AML-193 (cell line): ENCODE data around the gene LRP1B.

ENCODE experiments used
- DNase-seq, 2 experiments: peaks; one replicate each; lab custom pipeline; 2025; lab: John Stamatoyannopoulos, UW

The LRP1B gene

DNA sequence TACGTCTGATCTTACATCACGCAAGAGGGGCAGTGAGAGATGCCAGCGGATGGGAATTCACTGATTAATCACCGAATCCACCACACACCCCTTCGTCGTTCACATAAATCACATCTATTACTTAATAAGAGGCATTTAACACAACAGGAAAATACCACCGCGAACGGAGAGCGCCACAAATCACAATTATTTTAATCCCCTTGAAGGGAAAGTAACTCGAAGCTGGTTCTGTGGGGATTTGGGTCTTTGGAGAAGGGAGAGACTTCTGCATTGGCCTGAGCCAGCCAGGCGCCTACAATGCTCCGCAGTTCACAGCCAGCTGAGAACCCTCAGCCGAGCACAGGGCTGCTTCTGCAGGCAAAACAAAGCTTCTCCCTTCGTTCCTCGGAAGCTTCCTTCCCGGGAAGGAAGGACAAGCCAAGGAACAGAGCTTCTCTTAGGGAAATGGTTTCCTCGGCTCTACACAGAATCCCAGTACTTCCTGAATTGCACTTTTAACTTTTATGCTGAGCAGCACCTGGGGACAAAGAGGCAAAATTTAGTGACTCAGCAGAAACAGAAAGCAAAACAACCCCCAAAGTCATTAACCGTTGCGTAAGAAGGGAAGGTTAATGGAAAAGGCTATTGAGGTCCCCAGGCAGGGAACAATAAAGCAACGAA lies at the start of gene LRP1B:
TSS of gene LRP1B (minus strand) at position 7 of the 660 bp plus-strand sequence. CDS start 287 bp downstream, outside the sequence.
- DNase-seq = no peak

DNA sequence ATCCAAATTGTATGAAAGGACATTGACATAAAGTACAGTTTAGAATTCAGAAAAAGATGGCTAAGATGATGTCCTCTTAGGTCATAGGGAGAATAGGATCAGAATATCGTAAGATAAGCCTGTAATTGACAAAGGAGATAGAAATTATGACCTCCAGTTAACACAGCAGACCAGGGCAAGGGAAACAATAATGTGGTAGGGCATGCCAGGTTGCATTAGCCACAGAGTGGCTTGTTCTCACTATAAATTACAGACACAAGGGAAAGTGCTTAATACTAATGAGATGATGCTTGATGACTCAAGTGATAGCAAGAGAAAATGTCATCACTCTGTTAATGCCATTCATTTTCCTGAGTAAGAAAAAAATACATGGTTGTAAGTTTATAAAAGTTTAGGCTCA lies 48.9 kb upstream of the LRP1B start:
- DNase-seq = no peak

DNA sequence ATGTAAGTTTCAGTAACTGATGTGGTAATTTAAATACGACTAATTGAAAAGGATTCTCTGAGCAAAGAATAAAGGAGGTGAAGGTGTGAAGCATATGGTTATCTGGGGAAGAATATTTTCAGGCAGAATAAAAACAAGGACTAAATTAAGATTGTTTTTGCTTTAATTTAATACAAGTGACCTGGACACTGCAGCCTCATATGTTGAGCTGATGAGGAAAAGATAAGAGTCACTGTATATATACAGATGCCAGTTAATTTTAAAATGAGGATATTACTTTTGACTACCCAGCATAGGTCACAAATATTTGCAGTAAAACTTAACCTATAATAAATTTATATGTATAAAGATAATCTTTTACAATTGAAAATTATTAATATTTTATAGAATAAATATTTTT lies 47.8 kb upstream of the LRP1B start:
- no peak for DNase-seq

DNA sequence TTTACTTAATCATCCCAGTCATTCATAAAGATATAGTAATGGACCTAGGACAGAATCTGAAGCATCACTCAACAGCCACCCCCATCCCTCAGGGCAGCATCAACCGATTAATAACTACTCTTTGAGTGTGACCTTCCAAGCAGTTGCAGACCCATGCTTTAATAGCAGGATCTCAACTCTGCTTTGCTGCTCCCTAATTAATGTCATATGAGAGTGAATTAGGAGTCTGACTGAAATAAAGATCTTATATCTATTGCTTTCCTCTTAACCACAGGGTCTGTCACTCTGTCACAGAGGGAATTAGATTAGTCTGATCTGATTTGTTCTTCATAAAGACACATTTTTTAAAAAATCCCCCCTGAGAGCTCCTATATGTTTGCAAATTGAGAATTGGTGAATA lies 46.1 kb upstream of the LRP1B start:
- no peak for DNase-seq

DNA sequence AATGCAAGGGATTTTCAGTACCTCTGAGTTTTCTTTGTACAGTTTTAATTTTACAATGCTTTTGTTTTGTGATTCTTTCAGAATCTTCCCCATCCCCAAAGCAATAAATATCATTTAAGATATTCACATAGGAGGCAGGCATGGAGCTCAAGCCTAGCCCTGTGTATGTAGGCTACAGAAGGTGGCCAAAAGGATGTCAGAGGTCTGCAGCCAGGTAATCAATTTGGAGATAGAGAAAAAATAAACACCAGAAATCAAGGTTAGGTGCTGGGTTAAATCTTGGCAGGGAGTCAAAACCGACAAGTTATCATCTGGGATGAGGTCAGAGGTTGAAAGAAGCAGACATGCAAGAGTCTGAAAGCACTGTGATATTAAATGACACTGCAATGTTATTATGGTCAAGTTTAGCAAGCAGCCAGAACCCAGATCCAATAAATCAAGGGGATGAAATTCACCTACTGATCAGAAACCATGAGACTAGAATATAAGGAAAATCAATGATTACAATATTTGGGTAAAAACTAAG lies 45.1 kb upstream of the LRP1B start:
- DNase-seq = no peak

DNA sequence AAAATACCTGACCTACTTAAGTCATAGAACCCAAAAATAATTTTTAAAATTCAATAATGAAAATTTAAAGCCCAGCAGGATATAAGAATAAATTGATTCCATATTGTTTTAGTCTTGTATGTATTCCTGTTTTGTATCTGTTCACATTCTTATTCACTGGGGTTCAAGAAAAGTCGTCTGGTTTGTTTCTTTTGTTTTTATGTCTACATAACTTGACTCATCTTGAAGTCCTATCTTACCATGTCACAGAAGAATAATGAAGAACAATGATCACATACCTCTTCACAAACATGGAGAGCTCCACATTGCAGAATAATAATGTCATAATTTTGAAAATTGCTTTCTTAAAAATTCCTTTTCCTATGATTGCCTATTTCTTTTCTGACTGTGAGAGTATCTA lies 43.4 kb upstream of the LRP1B start:
- DNase-seq = no peak

DNA sequence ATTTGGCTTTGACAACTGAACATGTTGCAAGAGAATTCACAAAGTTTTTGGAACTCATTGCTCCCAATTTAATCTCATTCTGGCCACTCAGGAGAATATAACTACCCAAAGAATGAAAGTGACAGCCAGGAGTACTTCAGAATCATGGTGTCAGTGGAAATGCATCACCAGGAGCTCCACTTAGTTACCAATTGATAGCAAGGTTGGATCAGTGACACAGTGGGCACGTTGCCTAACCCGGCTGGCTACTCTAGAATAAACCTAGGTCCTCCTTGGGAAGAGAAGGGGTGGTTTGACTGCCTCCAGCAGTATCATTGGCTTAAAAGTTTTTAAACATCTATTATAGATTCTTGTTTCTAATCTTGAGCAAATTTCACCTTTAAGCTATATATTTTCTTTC lies 40.0 kb upstream of the LRP1B start:
- no peak for DNase-seq

DNA sequence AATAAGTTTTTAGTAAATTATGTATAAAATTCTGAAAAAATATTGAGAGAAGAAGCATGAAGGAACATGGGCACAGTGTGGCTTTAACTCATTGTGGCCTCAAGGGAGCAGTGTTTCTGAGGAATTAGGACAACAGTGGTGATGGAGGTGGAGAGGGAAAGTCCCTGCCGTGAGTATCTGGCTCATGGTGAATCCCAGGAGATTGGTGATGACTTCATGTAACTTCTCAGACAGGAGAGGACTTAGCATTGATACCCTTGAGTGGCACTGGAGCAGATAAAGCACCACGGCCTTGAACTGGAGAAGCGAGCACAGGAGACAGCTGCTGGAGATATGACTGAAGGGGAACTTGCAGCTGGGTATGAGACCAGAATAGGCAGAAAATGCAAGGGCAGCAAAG lies 35.0 kb upstream of the LRP1B start:
- peak in 1 of 2 experiments; percentile 16 for DNase-seq

DNA sequence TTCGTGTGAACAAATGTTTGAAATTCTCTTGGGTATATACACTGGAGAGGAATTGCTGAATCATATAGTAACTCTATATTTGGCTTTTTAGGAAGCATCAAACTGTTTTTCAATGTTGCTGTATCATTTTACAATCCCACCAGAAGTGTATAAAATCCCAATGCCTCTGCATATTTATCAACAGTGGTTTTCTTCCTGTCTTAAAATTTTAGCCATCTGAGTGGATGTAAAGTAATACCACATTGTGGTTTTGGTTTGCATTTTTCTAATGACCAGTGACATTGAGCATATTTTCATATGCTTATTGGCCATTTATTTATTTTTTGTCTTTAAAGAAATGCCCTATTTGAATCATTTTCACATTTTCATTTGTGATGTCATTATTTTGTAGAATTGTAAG lies 22.8 kb upstream of the LRP1B start:
- no peak for DNase-seq

DNA sequence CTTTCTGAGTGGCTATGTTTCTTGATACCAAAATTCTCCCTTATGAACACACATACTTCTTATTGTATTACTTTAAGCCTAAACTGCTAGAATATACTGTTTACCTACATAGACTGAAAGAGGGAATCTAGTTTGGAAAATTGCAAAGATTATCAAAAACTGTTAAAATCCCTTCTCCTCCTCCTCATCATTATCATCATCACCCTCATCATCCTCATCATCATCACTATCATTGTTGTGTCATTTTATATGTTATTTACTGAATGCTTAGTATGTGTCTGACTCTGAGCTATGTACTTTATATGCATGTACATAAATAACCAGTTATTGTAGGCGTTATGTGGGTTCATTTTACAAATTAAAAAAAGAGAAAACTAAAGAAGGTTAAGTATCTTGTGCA lies 19.6 kb upstream of the LRP1B start:
- no peak for DNase-seq

DNA sequence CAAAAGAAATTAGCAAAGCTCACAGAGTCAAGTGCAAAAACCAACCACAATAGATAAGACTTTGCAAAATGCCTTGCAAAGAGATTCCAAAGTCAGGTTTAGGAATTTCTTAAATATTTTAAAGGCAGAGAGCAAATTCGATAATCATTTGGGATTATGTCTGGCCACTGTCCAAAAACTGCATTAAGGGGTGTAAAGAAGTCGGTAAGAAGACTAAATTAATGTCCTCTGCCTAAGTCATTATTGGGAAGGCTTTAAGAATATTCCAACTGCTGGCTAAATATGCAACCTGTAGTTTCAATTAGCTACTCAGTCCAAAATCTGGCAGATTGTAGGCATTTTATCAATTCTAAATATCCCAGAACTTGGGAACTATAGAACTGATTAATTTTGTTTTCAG lies 13.7 kb upstream of the LRP1B start:
- no peak for DNase-seq

DNA sequence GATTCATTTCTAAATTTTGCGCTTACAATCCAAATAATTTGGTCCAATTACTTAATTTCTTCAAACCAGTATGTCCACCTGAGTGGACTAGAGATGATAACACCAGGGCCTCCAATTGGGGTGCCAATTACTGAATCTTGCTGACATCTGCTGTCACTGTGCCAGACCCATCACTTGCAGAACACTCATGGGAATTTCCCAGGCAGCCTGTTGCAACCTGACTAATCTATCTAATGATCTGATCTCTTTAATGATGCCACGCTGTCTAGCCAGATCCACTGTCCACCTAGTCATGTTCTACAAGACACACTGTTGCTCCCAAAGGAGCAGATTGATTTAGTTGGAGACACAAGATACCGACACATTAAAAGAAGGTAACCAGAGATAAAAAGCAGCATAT lies 11.8 kb upstream of the LRP1B start:
- no peak for DNase-seq

DNA sequence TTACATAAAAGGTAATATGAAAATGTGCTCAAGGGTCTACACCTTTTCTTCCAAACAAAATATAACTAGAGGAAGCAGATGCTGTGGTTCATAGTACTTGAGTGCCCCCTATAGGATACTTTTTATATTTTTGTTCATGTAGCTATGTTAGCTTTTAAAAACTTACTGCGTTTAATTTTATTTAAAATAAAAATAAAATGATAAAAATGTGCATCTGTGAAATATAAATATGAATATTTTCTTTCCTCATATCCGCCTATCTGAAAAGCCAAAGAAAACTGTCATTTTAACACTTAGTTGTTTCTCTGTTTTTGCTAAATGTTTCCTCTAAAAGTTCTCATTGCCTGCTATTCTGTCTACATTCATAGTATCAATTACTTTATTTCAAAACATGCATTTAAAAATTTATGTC lies 9.6 kb upstream of the LRP1B start:
- peak; percentile 21 to 28 for DNase-seq

DNA sequence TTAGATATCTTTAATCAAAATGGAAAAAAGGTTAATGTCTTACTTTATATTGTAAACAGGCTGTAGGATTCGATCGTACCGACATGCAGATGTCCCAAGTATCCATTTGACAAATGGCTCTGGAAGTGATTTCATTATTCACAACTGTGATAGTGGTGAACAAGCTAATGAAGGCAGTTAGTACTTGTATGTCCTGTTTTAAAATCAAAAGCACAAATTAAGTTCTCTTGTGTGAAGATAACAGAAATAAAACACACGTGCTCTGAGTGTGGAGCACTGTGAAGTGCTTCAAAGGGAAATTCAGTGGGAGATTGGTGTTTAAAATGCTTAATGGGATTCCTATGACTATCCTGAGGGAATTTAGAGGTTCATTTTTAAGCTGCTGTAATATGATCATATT lies 8.6 kb upstream of the LRP1B start:
- DNase-seq = no peak

DNA sequence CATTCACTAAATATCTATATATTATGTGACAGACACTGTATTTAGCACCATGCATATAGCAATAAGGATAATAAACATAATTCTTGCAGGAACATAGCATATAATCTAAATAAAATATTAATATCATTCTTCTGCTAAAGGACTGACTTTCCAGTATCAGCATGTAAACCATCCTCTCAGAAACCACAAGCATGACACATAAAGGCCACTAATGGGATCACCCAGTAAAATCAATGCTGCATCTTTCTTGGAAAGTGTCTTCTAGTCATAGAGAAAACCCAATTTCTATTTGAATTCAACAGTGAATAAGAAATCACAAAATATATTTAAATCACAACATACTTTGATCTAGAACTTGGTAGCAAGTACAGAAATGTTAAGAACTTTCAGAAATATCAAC lies 5.8 kb upstream of the LRP1B start:
- no peak for DNase-seq

DNA sequence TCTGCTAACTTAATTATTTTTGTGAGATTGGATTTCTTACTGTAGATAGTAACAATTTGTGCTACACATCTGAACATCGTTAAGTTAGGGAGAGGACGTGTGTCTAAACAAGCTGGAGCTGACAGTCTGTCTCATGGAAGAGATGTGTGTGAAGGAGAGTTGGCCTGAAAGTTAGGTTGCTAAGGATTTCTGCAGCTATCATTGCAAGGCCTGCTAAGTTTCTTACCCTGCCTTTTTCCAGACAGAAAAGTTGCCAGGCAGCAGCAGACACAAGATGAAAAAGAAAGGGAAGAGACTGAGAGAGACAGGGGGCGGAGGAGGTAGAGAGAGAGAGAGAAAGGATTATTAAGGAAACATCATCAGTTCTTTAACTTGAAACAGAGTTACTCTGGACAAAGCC lies 4.1 kb upstream of the LRP1B start:
- no peak for DNase-seq

DNA sequence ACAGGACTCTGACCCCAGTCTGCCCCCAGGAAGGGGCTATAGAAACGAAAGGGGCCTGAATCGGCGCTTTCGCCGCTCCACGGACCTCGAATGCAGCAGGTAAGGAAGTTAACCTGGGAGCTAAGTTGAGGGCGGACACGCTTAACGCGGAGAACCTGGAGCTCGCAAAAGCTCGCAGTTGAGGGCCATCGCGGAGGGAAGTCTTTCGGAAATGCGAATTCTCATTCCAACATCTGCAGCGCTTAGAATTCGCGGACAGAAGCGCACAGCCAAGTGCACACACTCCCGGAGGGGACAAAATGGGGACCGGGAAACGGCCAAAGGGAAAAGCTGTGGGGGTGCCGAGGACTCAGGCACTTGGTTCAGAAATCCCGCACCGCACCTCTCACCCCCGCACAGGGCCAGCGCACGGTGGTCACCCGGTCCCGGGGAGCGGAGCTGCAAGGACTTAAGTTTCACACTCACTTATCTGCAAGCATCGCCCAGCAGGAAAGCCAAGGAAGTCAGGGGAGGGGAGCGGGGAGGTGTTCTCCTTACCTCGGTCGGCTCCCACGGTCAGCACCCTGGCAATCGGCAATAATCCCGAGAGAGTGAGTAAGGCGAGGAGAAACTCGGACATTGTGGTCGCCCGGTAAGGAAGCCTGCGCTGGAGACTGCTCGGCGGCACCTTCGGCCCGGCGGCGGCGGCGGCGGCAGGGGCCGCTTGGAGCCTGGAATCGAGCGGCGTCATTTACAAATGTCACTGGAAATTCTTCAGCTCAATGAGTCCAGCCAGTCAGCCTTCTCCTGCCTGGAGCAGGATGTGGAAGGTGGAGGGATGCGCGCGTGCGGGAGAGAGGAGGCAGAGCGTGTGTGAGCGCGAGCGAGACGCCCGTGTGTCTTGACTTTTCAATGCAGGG lies 456 bp downstream of the LRP1B start:
- DNase-seq = no peak

DNA sequence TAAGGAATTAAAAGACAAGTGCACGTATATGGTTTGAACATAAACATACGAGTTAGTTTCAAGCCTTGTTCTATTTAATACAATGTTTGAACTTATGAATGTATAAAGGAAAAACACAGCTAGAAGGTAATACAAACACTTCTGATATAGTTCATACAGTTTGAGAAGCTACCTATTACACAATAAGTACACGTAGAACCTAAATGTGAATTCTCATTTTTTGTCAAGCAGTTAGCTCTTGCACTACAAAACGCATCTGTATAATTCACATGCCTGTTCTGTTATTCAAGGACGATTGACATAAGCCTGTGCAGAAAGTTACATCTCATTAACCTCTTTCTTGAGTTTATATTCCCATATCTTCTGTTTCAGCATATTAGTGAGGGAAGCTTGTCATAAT lies 2.7 kb downstream of the LRP1B start:
- no peak for DNase-seq

DNA sequence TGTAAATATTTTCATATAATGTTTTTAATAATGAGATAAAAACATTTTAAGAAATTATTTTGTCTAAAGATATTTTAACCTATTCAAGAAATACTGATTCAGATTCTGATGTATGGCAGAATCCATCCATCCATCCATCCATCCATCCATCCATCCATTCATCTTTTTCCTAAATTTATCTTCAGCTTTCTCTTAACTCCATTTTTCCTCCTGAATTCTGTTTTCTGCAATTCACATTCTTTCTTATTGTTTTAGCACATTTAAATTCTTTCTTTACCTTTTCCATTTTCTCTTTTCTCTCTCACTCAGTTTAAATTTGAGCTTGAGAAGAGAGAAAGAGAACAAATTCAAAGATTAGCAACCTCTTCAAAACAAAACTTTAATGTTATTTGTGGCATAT lies 3.6 kb downstream of the LRP1B start:
- DNase-seq = no peak

DNA sequence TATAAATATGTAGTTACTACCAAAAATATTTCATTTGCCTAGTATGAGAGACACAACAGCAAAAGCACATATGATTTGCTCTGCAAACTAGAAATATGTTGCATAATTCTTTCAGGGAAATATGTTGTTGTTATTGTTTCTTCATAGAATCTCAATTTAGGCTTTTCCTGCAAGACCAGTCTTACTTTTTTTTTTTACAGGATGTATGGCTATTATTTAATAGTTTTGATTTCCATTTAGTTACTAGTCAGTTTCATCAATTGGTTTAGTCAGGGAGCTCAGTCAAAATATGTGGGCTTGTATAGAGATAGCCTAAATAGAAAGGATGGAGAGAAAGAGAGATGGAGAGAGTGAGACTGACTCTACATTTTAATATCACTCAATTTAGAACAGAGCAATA lies 6.1 kb downstream of the LRP1B start:
- no peak for DNase-seq

DNA sequence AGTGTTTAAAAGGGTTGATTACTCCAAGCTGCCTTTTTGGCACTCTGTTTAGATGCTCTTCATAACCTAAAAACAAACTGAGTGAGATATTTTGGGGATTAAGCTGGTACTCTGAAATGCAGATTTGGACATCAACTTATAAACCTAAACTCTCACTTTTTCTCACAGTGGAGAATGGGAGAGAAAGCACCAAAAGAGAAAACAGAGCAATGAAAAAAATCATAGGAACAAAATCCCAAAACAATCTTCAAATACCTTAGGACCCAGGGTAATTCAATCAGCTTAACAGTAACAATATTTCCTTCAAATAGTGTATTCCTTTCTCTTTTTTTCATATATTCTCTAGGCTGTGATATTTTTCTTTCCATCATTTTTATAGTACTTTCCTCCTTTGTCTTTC lies 11.5 kb downstream of the LRP1B start:
- no peak for DNase-seq

DNA sequence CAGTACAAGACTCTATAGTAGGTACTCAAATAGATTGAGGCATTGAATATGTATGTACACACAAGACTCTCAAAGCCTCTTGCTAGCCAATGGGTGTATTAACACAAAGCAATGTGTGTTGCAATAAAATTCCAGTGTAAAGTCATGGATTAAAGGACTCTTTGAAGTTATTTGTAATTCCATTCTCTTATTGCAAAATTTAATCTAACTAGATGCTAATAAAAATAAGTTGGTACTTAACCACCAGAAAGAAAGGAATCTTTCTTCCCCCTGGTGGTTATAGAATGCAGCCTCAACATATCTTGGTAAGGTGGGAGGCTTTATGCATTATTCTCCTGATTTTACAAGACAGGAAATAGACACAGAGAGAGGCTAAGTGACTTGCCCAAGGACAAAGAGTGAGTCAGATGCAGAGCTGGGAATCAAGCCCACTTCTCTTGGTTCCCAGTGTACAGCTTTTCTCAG lies 18.0 kb downstream of the LRP1B start:
- DNase-seq = no peak

DNA sequence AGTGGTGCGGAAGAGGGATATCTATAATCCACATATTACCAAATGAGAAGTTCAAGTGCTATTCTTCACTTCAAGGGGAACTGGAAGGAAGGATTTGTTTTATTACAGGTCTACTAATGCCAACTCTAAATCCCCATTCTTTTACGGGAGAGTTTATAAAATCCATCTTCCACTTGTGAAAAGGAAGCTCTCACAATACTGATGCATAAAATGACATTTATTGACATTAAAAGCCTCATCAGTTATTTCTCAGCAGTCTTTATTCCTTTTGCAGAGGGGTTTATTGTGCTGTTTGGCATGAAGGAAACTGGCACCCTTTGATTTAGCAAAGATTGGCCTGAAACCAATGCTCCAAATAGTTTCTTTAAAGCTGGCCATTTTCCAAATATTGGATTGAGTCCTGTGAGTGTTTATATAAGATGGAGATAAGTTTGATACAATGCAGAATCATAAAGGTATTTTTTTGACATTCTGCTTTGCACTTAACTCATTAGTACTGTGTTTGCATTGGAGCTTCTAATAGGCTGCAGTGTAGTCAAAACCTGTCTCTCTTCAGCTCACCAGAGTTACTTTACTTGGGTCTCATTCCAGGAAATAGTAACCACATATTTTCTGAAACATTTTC lies 26.6 kb downstream of the LRP1B start:
- DNase-seq = no peak
